GM19467 (cell line): ENCODE data around the gene TOLLIP.
"Not testable (repeated sequence)": the region's sequence is repeated elsewhere in the genome, so short reads cannot be mapped to it uniquely, and the experiment has no call there.

ENCODE experiments used
- ATAC-seq: cut with Tn5 transposase; IDR thresholded peaks from one replicate; pipeline ENCODE4 v1.9.1; 2021; ENCODE audit warnings: mild to moderate bottlenecking, moderate library complexity; ENCODE audit not compliant: unreplicated experiment

TOLLIP gene

GRCh38 chr11:1344056-1344635 lies 34.7 kb upstream of the TOLLIP start:
- no peak for ATAC-seq

DNA sequence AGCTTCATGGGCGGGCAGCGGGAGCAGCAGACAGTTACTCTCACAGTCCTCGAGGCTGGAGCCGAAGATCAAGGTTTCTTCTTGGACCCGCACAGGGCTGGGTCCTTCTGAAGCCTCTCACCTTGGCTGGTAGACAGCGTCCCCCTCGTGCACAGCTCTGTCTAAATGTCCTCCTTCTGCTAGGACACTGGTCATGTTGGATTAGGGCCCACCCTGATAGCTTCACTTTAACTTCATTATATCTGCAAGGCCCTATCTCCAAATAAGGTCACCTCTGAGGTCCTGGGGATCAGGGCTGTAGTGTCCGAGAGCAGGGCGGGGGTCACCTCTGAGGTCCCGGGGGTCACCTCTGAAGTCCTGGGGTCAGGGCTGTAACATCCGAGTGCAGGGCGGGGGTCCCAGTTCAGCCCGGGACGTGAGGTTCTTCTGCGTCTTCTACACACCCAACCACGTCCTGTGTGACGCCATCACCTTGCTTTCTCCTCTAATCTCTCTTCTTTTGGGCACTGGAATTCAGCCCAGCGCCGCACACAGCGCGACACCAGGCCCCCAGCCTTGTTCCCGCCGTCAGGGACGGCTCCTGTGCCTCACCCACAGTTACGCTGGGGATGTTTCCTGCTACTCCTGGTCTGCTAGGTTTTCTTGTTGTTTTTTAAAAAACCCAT lies 34.1 kb upstream of the TOLLIP start:
- ATAC-seq: no peak

- no peak for ATAC-seq
These were observed 33.5 kb upstream of the TOLLIP start for GRCh38 chr11:1342946-1343345.

DNA sequence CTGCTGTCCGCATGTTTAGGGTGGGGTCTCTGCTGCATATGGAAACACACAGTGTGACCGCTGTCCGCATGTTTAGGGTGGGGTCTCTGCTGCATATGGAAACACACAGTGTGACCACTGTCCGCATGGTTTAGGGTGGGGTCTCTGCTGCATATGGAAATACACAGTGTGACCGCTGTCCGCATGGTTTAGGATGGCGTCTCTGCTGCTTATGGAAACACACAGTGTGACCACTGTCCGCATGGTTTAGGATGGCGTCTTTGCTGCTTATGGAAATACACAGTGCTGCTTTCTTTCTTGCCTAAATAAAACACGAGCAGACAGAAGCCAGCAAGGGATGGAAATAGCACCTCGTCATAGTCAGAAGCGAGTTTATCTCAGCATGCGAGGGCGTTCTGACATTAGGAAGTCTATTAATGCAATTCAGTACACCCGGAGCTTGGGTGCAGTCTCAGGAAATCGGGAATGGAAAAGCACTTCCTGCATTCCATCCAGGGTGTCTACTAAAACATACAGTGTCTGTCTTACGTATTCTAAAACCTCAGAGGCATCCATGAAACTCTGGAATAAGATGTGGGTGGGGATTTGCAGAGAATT lies 32.6 kb upstream of the TOLLIP start:
- no peak for ATAC-seq

GRCh38 chr11:1341226-1341625 lies 31.8 kb upstream of the TOLLIP start:
- not testable (repeated sequence) for ATAC-seq

GRCh38 chr11:1340111-1340510 lies 30.7 kb upstream of the TOLLIP start:
- no peak for ATAC-seq

- ATAC-seq: no peak
These were observed 29.7 kb upstream of the TOLLIP start for GRCh38 chr11:1339066-1339675.

- no peak for ATAC-seq
These were observed 29.0 kb upstream of the TOLLIP start for GRCh38 chr11:1338201-1339065.

GRCh38 chr11:1337647-1338007 lies 28.2 kb upstream of the TOLLIP start:
- ATAC-seq: no peak

DNA sequence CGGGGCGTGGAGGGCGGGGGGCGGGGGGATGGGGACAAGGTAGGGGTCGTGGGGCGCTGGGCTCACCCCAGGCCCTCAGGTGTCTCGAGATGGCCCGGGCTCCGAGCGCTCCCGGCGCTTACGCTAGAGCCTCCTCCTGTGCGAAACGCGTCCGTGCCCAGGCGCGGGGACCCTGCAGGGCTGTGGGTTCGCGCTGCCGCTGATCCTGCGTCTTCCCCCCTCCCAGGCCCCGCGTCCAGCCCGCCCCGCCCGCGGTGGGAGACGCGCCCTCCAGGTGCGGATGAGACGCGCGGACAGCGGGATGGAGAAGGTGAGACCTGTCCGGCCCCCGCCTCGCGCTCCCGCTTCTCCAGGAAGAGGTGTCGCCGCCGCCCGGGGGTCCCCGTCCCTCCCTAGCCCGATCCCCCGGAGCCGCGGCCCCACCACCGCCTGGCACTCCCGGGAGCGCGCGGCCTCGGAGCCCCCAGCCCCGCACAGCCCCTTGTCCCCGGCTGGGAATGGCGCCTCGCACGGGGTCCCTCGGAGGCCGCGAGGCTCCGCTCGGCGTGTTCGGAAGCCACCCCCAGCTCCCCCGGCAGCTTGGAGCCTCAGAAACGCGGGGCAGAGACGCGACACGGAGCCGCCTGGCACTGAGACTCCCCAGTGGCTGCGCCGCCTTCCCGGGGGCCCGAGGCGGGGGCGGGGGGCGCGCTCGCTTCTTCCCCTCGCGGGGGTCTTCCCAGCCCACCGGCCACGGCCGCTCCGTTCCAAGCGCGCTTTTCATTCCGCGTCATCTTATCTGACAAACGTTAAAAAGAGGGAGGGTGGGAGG lies 27.6 kb upstream of the TOLLIP start:
- no peak for ATAC-seq

GRCh38 chr11:1335811-1336761 lies 26.7 kb upstream of the TOLLIP start:
- no peak for ATAC-seq

DNA sequence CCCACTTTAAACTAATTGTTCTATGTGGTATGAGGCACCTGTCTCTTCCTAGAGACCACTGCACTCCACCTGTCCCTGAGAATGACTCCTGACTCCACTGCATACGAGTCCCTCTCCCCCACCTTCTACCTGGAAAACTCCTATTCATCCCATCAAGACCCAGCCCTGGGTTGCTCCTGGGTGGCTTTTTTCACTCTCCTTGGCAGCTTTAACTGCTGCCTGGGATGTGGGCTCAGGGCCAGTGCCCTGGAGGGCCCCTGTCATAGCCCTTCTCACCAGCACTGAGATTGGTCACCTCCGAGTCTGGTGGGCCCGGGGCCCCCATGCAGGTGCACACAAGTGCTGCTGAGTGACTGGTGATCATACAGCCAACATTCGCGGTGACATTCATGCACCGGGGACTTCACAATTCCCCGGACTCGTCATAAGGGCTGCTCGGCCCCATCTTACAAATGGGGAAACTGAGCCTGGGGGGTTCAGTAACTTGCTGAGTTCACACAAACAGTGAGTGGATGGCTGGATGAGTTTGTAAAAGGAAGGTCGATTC lies 25.9 kb upstream of the TOLLIP start:
- no peak for ATAC-seq

- no peak for ATAC-seq
These were observed 24.4 kb upstream of the TOLLIP start for GRCh38 chr11:1333860-1334259.

DNA sequence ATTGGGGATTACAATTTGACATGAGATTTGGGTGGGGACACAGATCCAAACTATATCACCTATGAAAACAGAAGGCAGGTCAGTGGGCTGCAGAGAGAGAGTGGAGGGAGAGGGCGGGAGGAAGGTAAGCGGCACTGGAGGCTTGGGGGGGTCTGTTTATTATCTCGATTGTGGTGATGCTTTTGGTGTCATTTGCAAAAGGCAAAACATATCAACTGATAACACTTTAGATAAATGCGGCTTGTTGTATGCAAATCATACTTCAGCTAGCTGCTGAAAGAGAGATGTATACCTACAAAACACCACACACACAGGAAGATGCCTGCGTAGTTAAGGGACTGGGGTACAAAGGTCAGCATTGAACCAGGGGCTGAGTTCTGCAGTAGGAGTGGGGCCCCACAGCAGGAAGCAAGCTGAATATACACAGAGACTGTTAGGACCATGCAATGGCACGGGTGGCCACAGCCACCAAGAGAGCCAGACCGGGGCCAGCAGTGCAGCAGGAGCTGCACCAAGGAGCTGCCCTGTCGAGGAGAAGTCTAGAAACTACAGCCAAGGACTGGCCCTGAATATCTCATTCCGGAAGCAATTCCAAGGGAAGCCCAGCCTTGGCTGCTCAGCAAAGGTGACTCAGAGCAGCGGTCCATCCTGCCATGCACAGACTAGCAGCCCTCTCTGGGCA lies 23.8 kb upstream of the TOLLIP start:
- ATAC-seq: no peak

DNA sequence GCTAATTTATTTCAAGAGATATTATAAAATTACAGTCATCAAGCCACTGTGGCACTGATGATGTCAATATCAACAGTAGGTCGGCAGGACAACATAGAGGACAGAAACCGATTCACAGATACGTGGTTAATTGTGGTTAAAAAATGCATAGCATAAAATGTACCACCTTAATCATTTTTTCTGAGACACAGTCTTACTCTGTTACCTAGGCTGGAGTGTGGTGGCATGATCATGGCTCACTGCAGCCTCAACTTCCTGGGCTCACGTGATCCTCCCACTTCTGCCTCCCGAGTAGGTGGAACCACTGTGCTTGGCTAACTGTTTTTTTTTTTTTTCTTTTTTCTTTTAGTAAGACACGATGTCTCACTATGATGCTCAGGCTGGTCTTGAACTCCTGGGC lies 21.0 kb upstream of the TOLLIP start:
- no peak for ATAC-seq

- ATAC-seq: no peak
These were observed 17.6 kb upstream of the TOLLIP start for GRCh38 chr11:1327064-1327460.

DNA sequence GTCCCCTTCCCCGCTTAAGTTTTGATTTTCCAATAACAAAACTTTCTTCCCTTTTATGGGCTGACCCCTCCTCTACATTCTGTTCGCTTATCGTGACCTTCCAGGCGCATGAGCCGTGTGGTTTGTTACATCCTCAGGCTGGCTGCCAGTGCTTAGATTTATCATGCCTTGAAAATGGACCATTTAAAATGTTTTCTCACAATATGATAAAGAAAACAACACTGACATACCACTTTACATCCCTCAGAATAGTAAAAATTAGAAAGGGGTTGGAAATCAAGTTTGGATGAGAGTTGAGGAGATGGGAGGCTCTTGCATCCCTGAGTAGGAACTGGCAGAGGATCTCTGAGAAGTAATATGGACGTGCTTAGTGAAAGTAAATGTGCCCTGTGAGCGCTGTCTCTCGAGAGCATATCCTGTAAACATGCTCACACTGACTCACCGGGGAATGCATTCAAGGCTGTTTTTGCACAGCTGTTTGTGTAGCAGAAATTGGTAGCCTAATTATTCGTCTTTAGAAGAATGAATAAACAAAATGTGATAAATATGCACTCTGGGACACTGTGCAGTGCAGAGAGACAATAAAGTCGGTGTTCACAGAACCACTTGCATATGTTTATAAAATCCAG lies 17.1 kb upstream of the TOLLIP start:
- no peak for ATAC-seq

GRCh38 chr11:1323774-1324173 lies 14.3 kb upstream of the TOLLIP start:
- ATAC-seq: no peak
